Loucy (cell line): ENCODE results near the gene MPND.

Source experiments
- EZH2phosphoT487 ChIP-seq: fragments of 200-600 bp; IDR thresholded peaks from 2 replicates; pipeline ENCODE4 v1.6.1; 2018; ENCODE audit warnings: antibody characterized with exemption, mild to moderate bottlenecking, moderate library complexity, borderline replicate concordance
- TF ChIP-seq, protein P1 (sequence below): fragments of 200-600 bp; sonication (generic); conservative IDR thresholded peaks from 2 replicates; pipeline ENCODE4 v1.5.1; 2014; ENCODE audit warnings: mild to moderate bottlenecking, antibody characterized with exemption, low read length

DNA sequence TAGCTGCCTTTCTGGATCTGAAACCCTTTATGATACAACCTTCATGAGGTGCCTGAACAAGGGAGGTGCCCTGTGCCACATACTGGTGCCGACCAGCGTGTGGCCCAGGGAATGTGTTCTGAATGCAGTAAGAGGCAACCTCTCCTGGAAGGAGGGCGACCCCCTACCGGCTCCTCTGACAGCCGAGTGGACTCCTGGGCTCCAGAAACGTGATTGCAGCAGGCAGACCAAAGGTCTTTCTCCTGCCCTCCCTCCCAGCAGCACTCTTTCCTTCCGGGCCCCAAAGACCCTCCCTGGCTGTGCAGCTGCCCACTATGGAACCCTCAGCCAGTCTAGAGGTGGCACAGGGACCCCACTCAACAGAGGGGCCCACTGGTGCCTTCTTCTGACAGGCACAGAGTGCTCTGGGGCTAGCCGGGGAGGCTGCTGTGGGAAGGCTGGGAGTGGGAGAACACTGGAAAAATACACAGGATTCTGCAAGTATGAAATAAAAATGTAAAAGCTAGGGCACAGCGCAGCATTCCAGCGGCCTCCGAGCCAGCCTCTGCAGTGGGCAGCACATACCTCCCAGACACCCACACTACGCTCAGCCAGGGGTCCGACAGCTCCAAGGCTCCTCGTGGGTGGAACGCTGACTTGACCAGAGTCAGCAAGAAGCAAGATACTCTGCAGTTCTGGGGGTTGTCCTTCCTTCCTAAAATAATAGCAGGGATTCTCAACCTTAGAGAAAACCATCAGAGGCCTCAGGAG, 42.1 kb downstream of the MPND start:
- TF ChIP-seq, protein P1, sequence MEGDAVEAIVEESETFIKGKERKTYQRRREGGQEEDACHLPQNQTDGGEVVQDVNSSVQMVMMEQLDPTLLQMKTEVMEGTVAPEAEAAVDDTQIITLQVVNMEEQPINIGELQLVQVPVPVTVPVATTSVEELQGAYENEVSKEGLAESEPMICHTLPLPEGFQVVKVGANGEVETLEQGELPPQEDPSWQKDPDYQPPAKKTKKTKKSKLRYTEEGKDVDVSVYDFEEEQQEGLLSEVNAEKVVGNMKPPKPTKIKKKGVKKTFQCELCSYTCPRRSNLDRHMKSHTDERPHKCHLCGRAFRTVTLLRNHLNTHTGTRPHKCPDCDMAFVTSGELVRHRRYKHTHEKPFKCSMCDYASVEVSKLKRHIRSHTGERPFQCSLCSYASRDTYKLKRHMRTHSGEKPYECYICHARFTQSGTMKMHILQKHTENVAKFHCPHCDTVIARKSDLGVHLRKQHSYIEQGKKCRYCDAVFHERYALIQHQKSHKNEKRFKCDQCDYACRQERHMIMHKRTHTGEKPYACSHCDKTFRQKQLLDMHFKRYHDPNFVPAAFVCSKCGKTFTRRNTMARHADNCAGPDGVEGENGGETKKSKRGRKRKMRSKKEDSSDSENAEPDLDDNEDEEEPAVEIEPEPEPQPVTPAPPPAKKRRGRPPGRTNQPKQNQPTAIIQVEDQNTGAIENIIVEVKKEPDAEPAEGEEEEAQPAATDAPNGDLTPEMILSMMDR, result no peak
- TF ChIP-seq EZH2phosphoT487, result no peak
